GM18870 (cell line): ENCODE results near the gene ADCY7.
"Not testable (repeated sequence)": the region's sequence is repeated elsewhere in the genome, so short reads cannot be mapped to it uniquely, and the experiment has no call there.

ENCODE experiments used
- ATAC-seq: cut with Tn5 transposase; IDR thresholded peaks from one replicate; pipeline ENCODE4 v1.9.1; 2021; ENCODE audit warnings: moderate library complexity; ENCODE audit not compliant: unreplicated experiment

ADCY7 gene

GRCh38 chr16:50332599-50332998 lies 66.2 kb downstream of the ADCY7 start:
- no peak for ATAC-seq

- no peak for ATAC-seq
Observed at GRCh38 chr16:50334106-50334975, 68.0 kb downstream of the ADCY7 start.

GRCh38 chr16:50335196-50335958 lies 69.0 kb downstream of the ADCY7 start:
- peak; percentile 66 for ATAC-seq

GRCh38 chr16:50336884-50337283 lies 70.5 kb downstream of the ADCY7 start:
- no peak for ATAC-seq

- ATAC-seq, result no peak
Observed at GRCh38 chr16:50338371-50339231, 72.2 kb downstream of the ADCY7 start.

GRCh38 chr16:50340578-50340977 lies 74.2 kb downstream of the ADCY7 start:
- ATAC-seq, result no peak

GRCh38 chr16:50343566-50343965 lies 77.2 kb downstream of the ADCY7 start:
- ATAC-seq, result not testable (repeated sequence)

- not testable (repeated sequence) for ATAC-seq
Observed at GRCh38 chr16:50345210-50345609, 78.9 kb downstream of the ADCY7 start.

GRCh38 chr16:50351116-50351515 lies 84.8 kb downstream of the ADCY7 start:
- ATAC-seq, result no peak

GRCh38 chr16:50351952-50352351 lies 85.6 kb downstream of the ADCY7 start:
- ATAC-seq, result no peak

GRCh38 chr16:50354082-50354481 lies 87.7 kb downstream of the ADCY7 start:
- ATAC-seq, result no peak

- no peak for ATAC-seq
Observed at GRCh38 chr16:50354629-50355456, 88.5 kb downstream of the ADCY7 start.

GRCh38 chr16:50359626-50360025 lies 93.3 kb downstream of the ADCY7 start:
- ATAC-seq, result no peak

- ATAC-seq, result no peak
Observed at GRCh38 chr16:50360033-50360778, 93.9 kb downstream of the ADCY7 start.

- no peak for ATAC-seq
Observed at GRCh38 chr16:50360779-50361178, 94.4 kb downstream of the ADCY7 start.

- ATAC-seq, result no peak
Observed at GRCh38 chr16:50363656-50364055, 97.3 kb downstream of the ADCY7 start.

- no peak for ATAC-seq
Observed at GRCh38 chr16:50365791-50366575, 99.6 kb downstream of the ADCY7 start.
